K562 (cell line): ENCODE measurements around the gene DENND2A. TPM values are rescaled to one million over a fixed set of nuclear protein-coding genes. Genes with fewer than 3 reads are reported as not detected.

Source experiments
- ATAC-seq: fragments of 200-7000 bp; cut with Tn5 transposase; 3 replicates; pipeline ENCODE4 v1.9.1; 2020; ENCODE audit warnings: moderate library complexity
- BruUV-seq: library from RNA; stranded (reverse); fragments of 400-500 nt; replicated peaks from 2 replicates; lab custom pipeline; 2021; lab: Mats Ljungman, UMichigan
- CTCF ChIA-PET: fragments of 300-600 bp; formaldehyde crosslinking; extraction: SDS; loops from one replicate; lab custom pipeline; 2021; ENCODE audit warnings: low intra/inter-chr PET ratio; lab: Yijun Ruan, JAX
- POLR2A ChIA-PET: fragments of 300-600, 350-650 bp; sonication (Branson Sonifier 250); formaldehyde crosslinking; extraction: SDS; loops from one replicate; lab custom pipeline; 2021; ENCODE audit warnings: antibody characterized with exemption, inconsistent platforms; lab: Yijun Ruan, JAX
- DNase-seq, 4 experiments: peaks; one replicate each; pipeline versions ENCODE4 v3.0.0 to v3.0.0-alpha.2; 2011 to 2018; ENCODE audit warnings: low spot score in 3 of 4, mixed read lengths in 3 of 4; ENCODE audit errors: extremely low read depth in 1 of 4
- FAIRE-seq: peaks from 2 replicates; lab custom pipeline; 2011; peaks lifted over from hg19 to GRCh38; lab: Jason Lieb, UNC
- H2AFZ ChIP-seq: 2 replicates; pipeline ENCODE4 v1.6.0; 2011; ENCODE audit warnings: low read depth, low read length, control low read depth, inconsistent platforms
- H3K27ac ChIP-seq: fragments of 200-600 bp; 3 replicates; pipeline ENCODE4 v1.8.0; 2011; ENCODE audit warnings: low read depth, mild to moderate bottlenecking, control low read depth, inconsistent platforms, low read length, moderate library complexity, mixed read lengths; ENCODE audit errors: extremely low read depth
- H3K27me3 ChIP-seq, 2 experiments: fragments of 300-600 bp in 1 of 2; 2 replicates in 1 of 2; 3 replicates in 1 of 2; pipeline versions ENCODE4 v1.6.0 to v1.8.0; 2011; ENCODE audit warnings: inconsistent platforms in 2 of 2, low read length in 2 of 2, mild to moderate bottlenecking in 1 of 2, mixed read lengths in 1 of 2, moderate library complexity in 1 of 2; ENCODE audit not compliant: control insufficient read depth in 2 of 2, insufficient read depth in 2 of 2
- H3K36me3 ChIP-seq: fragments of 300-600 bp; 3 replicates; pipeline ENCODE4 v1.8.0; 2011; ENCODE audit warnings: mild to moderate bottlenecking, low read length, inconsistent platforms; ENCODE audit not compliant: control insufficient read depth, insufficient read depth
- H3K4me1 ChIP-seq, 2 experiments: fragments of 200-600 bp in 1 of 2; replicated peaks in 1 of 2; 2 replicates in 1 of 2; 3 replicates in 1 of 2; pipeline versions ENCODE4 v1.5.1 to v1.8.0; 2011; ENCODE audit warnings: inconsistent platforms in 2 of 2, low read length in 2 of 2, mild to moderate bottlenecking in 1 of 2, mixed read lengths in 1 of 2, moderate library complexity in 1 of 2; ENCODE audit not compliant: control insufficient read depth in 2 of 2, insufficient read depth in 2 of 2
- H3K4me2 ChIP-seq: 2 replicates; pipeline ENCODE4 v1.6.1; 2011; ENCODE audit warnings: low read length, control low read depth, inconsistent platforms, mixed read lengths; ENCODE audit not compliant: insufficient read depth
- H3K4me3 ChIP-seq: fragments of 200-600 bp; sonication (generic), shearing (Covaris generic); 2 replicates; pipeline ENCODE4 v1.5.1; 2016; ENCODE audit warnings: control low read depth, inconsistent platforms
- H3K79me2 ChIP-seq: fragments of 200-600 bp; 3 replicates; pipeline ENCODE4 v1.8.0; 2011; ENCODE audit warnings: low read length, inconsistent platforms; ENCODE audit not compliant: control insufficient read depth, insufficient read depth
- H3K9ac ChIP-seq, 2 experiments: 2 replicates each; pipeline versions ENCODE4 v1.6.0 to v1.6.1; 2011; ENCODE audit warnings: low read depth in 2 of 2, low read length in 2 of 2, control low read depth in 1 of 2, inconsistent platforms in 1 of 2, mild to moderate bottlenecking in 1 of 2, mixed read lengths in 1 of 2; ENCODE audit not compliant: insufficient read depth in 1 of 2
- H3K9me1 ChIP-seq: one replicate; pipeline ENCODE4 v1.6.0; 2011; ENCODE audit warnings: inconsistent platforms, mild to moderate bottlenecking, low read length, moderate library complexity; ENCODE audit not compliant: control insufficient read depth, insufficient read depth
- H3K9me3 ChIP-seq: replicated peaks from 2 replicates; pipeline ENCODE4 v1.5.1; 2011; ENCODE audit warnings: low read depth, low read length, inconsistent platforms; ENCODE audit not compliant: control insufficient read depth, insufficient read depth
- H4K20me1 ChIP-seq: replicated peaks from 2 replicates; pipeline ENCODE4 v1.6.1; 2011; ENCODE audit warnings: low read length, inconsistent platforms, mixed read lengths; ENCODE audit not compliant: control insufficient read depth, insufficient read depth
- ARHGAP35 ChIP-seq: fragments of 450-650 bp; IDR thresholded peaks from 2 replicates; pipeline ENCODE4 v1.6.1; 2018; ENCODE audit not compliant: partially characterized antibody
- ESRRA ChIP-seq: fragments of 450-650 bp; IDR thresholded peaks from 2 replicates; pipeline ENCODE4 v1.6.1; 2014; ENCODE audit warnings: low read depth, mild to moderate bottlenecking, moderate library complexity, borderline replicate concordance
- MAFF ChIP-seq: IDR thresholded peaks from 2 replicates; pipeline ENCODE4 v1.6.1; 2012; ENCODE audit warnings: low read length, improper control_type of control experiment
- NFXL1 ChIP-seq: fragments of 450-650 bp; formaldehyde crosslinking; IDR thresholded peaks from 2 replicates; pipeline ENCODE4 v1.4.0; 2021; ENCODE audit warnings: mild to moderate bottlenecking
- USF1 ChIP-seq: sonication (generic); formaldehyde crosslinking; IDR thresholded peaks from 2 replicates; pipeline ENCODE4 v1.9.0; 2022; ENCODE audit warnings: mild to moderate bottlenecking, missing genetic modification reagents
- ZNF408 ChIP-seq: fragments of 250-450 bp; sonication (Bioruptor Pico); IDR thresholded peaks from 2 replicates; pipeline ENCODE4 v1.4.0; 2020; ENCODE audit warnings: low read depth, mild to moderate bottlenecking, moderate library complexity
- WGBS: fragments of 100-300 bp; shearing (Covaris generic); methylation state at CpG from one replicate; pipeline ENCODE4 v1.1.6; 2016; ENCODE audit warnings: low coverage, mixed read lengths; ENCODE audit not compliant: insufficient coverage; ENCODE audit errors: missing lambda C conversion rate; 5-methylcytosine and 5-hydroxymethylcytosine counted together
- in situ Hi-C: fragments of 300-500 bp; cut with MboI; formaldehyde crosslinking; loops from 4 replicates; pipeline ENCODE4 v1.15.0; 2018; ENCODE audit warnings: inconsistent platforms, mixed read lengths
- intact Hi-C: fragments of 100-400 bp; cut with micrococcal nuclease; formaldehyde crosslinking; loops from 2 replicates; pipeline ENCODE4 v1.14.2; 2022
- polyA plus RNA-seq, 8 experiments: library from polyadenylated mRNA; depleted of rRNA in 4 of 8; stranded (reverse) in 5 of 8; unstranded in 3 of 8; fragments of >200 nt; fragmentation: Nextera tagmentation in 2 of 8; fragmentation: Illumina TruSeq in 1 of 8; extraction: Ambion mirVana in 2 of 8; extraction: Trizol in 1 of 8; gene quantifications; 2 replicates each; pipeline versions ENCODE4 v1.2.1 to v1.2.3, GENCODE V29; 2011 to 2014; ENCODE audit warnings: inconsistent platforms in 1 of 8, missing spikeins in 1 of 8
- total RNA-seq, 7 experiments: library from RNA; depleted of rRNA in 6 of 7; stranded (reverse); fragments of >200 nt in 6 of 7; fragmentation: Illumina TruSeq in 2 of 7; extraction: Trizol in 2 of 7; gene quantifications; 2 replicates each; pipeline versions ENCODE4 v1.2.1 to v1.2.3, GENCODE V29; 2011 to 2021; ENCODE audit warnings: low replicate concordance in 1 of 7
- TF ChIP-seq, protein P1 (sequence below), 2 experiments: fragments of 200-800 bp in 1 of 2; sonication (Bioruptor generic) in 1 of 2; sonication (generic) in 1 of 2; formaldehyde crosslinking in 1 of 2; IDR thresholded peaks in 1 of 2; conservative IDR thresholded peaks in 1 of 2; 2 replicates each; pipeline versions ENCODE4 v1.5.0 to v1.6.1; 2016 to 2020; ENCODE audit warnings: missing compliant biosample characterization in 1 of 2, missing genetic modification characterization in 1 of 2, missing genetic modification reagents in 1 of 2

Gene DENND2A
- total and polyA plus RNA-seq, 9 of the 15 experiments (the other 6 are each of a cell fraction or from before 2014, with no cell fraction given): not detected

GRCh38 chr7:140539461-140539860 lies 101.2 kb downstream of the DENND2A start:
- no peak overlapping the region for H3K27ac ChIP-seq
- in situ Hi-C loops (no loop called here), intact Hi-C loops (no loop called here)
- DNase-seq: peak in 1 of 4 experiments; percentile 22
- H3K9me3 ChIP-seq: no peaks in the 10 kb centered on the region
- no peak for FAIRE-seq
- peaks cover 0 to 4% of the 10 kb centered on the region in 2 experiments; a peak in 1 of 5 replicates for H3K4me1 ChIP-seq
- POLR2A ChIA-PET: no interaction called here
- H3K9me1 ChIP-seq: no peaks in the 10 kb centered on the region
- no peak overlapping the region for H3K4me2 ChIP-seq
- CTCF ChIA-PET: no interaction called here
- H2AFZ ChIP-seq: no peak overlapping the region
- BruUV-seq: no TSS peak
- 0 out of 2 replicates have a peak, but pooled peaks cover 2% of the 10 kb centered on the region for H4K20me1 ChIP-seq
- TF ChIP-seq NFXL1 (CRISPR knock-in tag) (no peak), ZNF408 (CRISPR knock-in tag) (no peak), ARHGAP35 (no peak), ESRRA (no peak), MAFF (no peak), USF1 (peak; percentile 11; the same call in 1 of the 2 replicates)
- TF ChIP-seq, protein P1, sequence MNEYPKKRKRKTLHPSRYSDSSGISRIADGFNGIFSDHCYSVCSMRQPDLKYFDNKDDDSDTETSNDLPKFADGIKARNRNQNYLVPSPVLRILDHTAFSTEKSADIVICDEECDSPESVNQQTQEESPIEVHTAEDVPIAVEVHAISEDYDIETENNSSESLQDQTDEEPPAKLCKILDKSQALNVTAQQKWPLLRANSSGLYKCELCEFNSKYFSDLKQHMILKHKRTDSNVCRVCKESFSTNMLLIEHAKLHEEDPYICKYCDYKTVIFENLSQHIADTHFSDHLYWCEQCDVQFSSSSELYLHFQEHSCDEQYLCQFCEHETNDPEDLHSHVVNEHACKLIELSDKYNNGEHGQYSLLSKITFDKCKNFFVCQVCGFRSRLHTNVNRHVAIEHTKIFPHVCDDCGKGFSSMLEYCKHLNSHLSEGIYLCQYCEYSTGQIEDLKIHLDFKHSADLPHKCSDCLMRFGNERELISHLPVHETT (CRISPR knock-in tag; conservative IDR thresholded peaks at IDR 0.05 in 1 of 2, IDR thresholded peaks at IDR 0.05 in 1 of 2): no peak
- H3K27me3 ChIP-seq: peaks cover 48 to 95% of the 10 kb centered on the region in 2 experiments
- no peak overlapping the region for H3K9ac ChIP-seq
- 16% methylated on average over 18 of the region's 18 CpGs for WGBS
- no peaks in the 10 kb centered on the region for H3K36me3 ChIP-seq
- peak; percentile 27 for ATAC-seq
- no peak overlapping the region for H3K4me3 ChIP-seq
- no peaks in the 10 kb centered on the region for H3K79me2 ChIP-seq
